ENCODE results near the gene C16orf89.

The C16orf89 gene

GRCh38 chr16:5003211-5003610 lies 62.5 kb downstream of the C16orf89 start:
- DNase-seq (ENCODE audit: low read depth) = no peak

- DNase-seq (ENCODE audit: low read depth) = no peak
Measured at GRCh38 chr16:5002699-5003143, 63.0 kb downstream of the C16orf89 start.

GRCh38 chr16:5001986-5002385 lies 63.8 kb downstream of the C16orf89 start:
- DNase-seq (ENCODE audit: low read depth) = no peak

- no peak for DNase-seq (ENCODE audit: low read depth)
Measured at GRCh38 chr16:5001571-5001970, 64.2 kb downstream of the C16orf89 start.

GRCh38 chr16:5000573-5001001 lies 65.2 kb downstream of the C16orf89 start:
- no peak for DNase-seq (ENCODE audit: low read depth)

- DNase-seq (ENCODE audit: low read depth) = no peak
Measured at GRCh38 chr16:4994719-4995434, 70.9 kb downstream of the C16orf89 start.

Measured in HS-27A (cell line).